ENCODE data around the gene SULF2. TPM values are rescaled to one million over a fixed set of nuclear protein-coding genes. Genes with fewer than 3 reads are reported as not detected.

SULF2 gene
- total RNA-seq, 1 experiment from 2014 or later: 0.69 TPM

DNA sequence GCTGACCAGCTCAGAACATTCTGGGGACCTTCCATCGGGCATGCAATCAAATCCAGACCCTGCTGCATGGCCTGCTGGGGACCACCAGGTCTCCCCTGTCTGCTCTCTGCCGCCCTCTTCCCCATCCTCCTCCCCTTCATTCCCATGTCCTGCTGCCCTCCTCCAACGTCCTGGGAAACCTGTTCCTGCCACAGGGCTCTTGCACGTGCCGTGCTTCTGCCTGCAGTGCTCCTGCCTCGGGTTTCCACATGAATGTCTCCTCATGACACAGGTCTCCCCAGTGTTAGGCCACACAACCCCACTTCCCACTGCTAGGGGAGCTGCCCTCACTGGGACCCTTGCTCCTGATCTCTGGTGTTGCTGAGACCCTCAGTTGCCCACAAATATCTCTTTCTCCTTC lies 37.2 kb downstream of the SULF2 start:
- no TSS peak for BruUV-seq (replicated peaks)
- CTCF ChIA-PET: no interaction called here
- no peaks in the 10 kb centered on the region for H3K9me3 ChIP-seq (ENCODE audit: low read depth, low read length, poor library complexity, severe bottlenecking)
- intact Hi-C loops (cut with micrococcal nuclease; ENCODE audit: unreplicated experiment): no loop called here
- H3K4me3 ChIP-seq (ENCODE audit: low read depth, low read length, poor library complexity, severe bottlenecking): no peak overlapping the region
- POLR2A ChIA-PET (ENCODE audit: low non-redundant PET): no interaction called here
- H3K27ac ChIP-seq (ENCODE audit: low read depth, low read length, poor library complexity, severe bottlenecking): no peak overlapping the region
- H3K27me3 ChIP-seq (replicated peaks; ENCODE audit: insufficient read depth, low read depth, low read length, poor library complexity): no peaks in the 10 kb centered on the region
- TF ChIP-seq, protein P1, sequence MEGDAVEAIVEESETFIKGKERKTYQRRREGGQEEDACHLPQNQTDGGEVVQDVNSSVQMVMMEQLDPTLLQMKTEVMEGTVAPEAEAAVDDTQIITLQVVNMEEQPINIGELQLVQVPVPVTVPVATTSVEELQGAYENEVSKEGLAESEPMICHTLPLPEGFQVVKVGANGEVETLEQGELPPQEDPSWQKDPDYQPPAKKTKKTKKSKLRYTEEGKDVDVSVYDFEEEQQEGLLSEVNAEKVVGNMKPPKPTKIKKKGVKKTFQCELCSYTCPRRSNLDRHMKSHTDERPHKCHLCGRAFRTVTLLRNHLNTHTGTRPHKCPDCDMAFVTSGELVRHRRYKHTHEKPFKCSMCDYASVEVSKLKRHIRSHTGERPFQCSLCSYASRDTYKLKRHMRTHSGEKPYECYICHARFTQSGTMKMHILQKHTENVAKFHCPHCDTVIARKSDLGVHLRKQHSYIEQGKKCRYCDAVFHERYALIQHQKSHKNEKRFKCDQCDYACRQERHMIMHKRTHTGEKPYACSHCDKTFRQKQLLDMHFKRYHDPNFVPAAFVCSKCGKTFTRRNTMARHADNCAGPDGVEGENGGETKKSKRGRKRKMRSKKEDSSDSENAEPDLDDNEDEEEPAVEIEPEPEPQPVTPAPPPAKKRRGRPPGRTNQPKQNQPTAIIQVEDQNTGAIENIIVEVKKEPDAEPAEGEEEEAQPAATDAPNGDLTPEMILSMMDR (conservative IDR thresholded peaks at IDR 0.05; ENCODE audit: low read depth, low read length): no peak
- TF ChIP-seq EZH2 (IDR thresholded peaks at IDR 0.05; ENCODE audit: borderline replicate concordance, low read depth, low read length, poor library complexity, severe bottlenecking): no peak
- no peaks in the 10 kb centered on the region for H3K4me1 ChIP-seq (ENCODE audit: insufficient read depth, low read length, poor library complexity, severe bottlenecking)
- no peaks in the 10 kb centered on the region for H3K36me3 ChIP-seq (ENCODE audit: insufficient read depth, low read length, poor library complexity, severe bottlenecking)
- DNase-seq (ENCODE audit: low spot score): no peak

DNA sequence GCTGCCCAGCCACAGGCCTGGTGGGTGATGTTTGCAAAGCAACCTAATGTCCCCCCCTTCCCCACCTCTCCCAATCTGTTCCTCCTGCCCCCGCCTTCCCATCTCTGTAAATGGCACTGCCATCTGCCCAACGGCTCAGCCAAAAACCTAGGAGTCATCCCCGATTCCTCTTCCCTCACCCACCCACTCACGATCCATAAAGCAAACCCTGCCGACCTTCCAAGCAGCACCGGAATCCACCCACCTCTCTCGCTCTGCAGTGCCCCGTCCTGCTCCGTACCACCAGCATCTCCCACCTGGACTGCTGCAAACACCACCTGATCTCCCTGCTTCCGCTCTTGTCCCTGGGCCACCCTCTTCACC lies 37.6 kb downstream of the SULF2 start:
- H3K27me3 ChIP-seq (replicated peaks; ENCODE audit: insufficient read depth, low read depth, low read length, poor library complexity): no peaks in the 10 kb centered on the region
- no peak for DNase-seq (ENCODE audit: low spot score)
- TF ChIP-seq, protein P1 (conservative IDR thresholded peaks at IDR 0.05; ENCODE audit: low read depth, low read length): no peak
- no peak for TF ChIP-seq EZH2 (IDR thresholded peaks at IDR 0.05; ENCODE audit: borderline replicate concordance, low read depth, low read length, poor library complexity, severe bottlenecking)
- intact Hi-C loops (cut with micrococcal nuclease; ENCODE audit: unreplicated experiment): no loop called here
- H3K36me3 ChIP-seq (ENCODE audit: insufficient read depth, low read length, poor library complexity, severe bottlenecking): no peaks in the 10 kb centered on the region
- BruUV-seq (replicated peaks): no TSS peak
- POLR2A ChIA-PET (ENCODE audit: low non-redundant PET): no interaction called here
- no peaks in the 10 kb centered on the region for H3K9me3 ChIP-seq (ENCODE audit: low read depth, low read length, poor library complexity, severe bottlenecking)
- no peaks in the 10 kb centered on the region for H3K4me1 ChIP-seq (ENCODE audit: insufficient read depth, low read length, poor library complexity, severe bottlenecking)
- H3K27ac ChIP-seq (ENCODE audit: low read depth, low read length, poor library complexity, severe bottlenecking): no peak overlapping the region
- no peak overlapping the region for H3K4me3 ChIP-seq (ENCODE audit: low read depth, low read length, poor library complexity, severe bottlenecking)
- CTCF ChIA-PET: no interaction called here

DNA sequence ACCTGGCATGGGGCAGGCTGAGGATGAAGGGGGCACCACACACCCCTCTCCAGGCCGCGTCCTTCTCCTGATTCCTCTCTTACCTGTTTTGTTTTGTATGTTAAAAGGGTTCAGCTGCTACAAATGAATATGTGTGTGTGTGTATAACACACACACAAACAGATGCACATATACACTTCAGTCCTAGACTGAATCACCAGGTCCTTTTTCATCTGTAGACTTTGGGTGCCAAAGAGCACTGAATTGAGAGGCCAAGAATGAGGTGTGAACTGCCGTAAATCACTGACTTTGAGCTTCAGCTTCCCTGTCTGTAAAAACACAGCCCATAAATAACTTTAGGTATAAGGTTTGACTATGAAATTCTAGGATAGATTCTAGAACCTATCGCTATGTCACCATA lies 40.5 kb downstream of the SULF2 start:
- Histone ChIP-seq H3K4me1 (ENCODE audit: insufficient read depth, low read length, poor library complexity, severe bottlenecking) (no peaks in the 10 kb centered on the region), H3K27ac (ENCODE audit: low read depth, low read length, poor library complexity, severe bottlenecking) (no peak overlapping the region), H3K36me3 (ENCODE audit: insufficient read depth, low read length, poor library complexity, severe bottlenecking) (no peaks in the 10 kb centered on the region), H3K4me3 (ENCODE audit: low read depth, low read length, poor library complexity, severe bottlenecking) (no peak overlapping the region), H3K9me3 (ENCODE audit: low read depth, low read length, poor library complexity, severe bottlenecking) (no peaks in the 10 kb centered on the region), H3K27me3 (replicated peaks; ENCODE audit: insufficient read depth, low read depth, low read length, poor library complexity) (no peaks in the 10 kb centered on the region)
- TF ChIP-seq, protein P1 (conservative IDR thresholded peaks at IDR 0.05; ENCODE audit: low read depth, low read length): no peak
- no peak for TF ChIP-seq EZH2 (IDR thresholded peaks at IDR 0.05; ENCODE audit: borderline replicate concordance, low read depth, low read length, poor library complexity, severe bottlenecking)
- ChIA-PET CTCF (no interaction called here), POLR2A (ENCODE audit: low non-redundant PET) (no interaction called here)
- no TSS peak for BruUV-seq (replicated peaks)
- DNase-seq (ENCODE audit: low spot score): no peak
- intact Hi-C loops (cut with micrococcal nuclease; ENCODE audit: unreplicated experiment): no loop called here
